ENCODE results near the gene SGCD. TPM values are rescaled to one million over a fixed set of nuclear protein-coding genes. Genes with fewer than 3 reads are reported as not detected.

SGCD gene
- total RNA-seq (ENCODE audit: low replicate concordance) = 4.0 and 8.8 TPM in 2 replicates
- long read RNA-seq, partial matches to known transcripts = 0 of 1 reads
- long read RNA-seq, other reads (novel, unspliced or antisense) = 1 of 1 reads

DNA sequence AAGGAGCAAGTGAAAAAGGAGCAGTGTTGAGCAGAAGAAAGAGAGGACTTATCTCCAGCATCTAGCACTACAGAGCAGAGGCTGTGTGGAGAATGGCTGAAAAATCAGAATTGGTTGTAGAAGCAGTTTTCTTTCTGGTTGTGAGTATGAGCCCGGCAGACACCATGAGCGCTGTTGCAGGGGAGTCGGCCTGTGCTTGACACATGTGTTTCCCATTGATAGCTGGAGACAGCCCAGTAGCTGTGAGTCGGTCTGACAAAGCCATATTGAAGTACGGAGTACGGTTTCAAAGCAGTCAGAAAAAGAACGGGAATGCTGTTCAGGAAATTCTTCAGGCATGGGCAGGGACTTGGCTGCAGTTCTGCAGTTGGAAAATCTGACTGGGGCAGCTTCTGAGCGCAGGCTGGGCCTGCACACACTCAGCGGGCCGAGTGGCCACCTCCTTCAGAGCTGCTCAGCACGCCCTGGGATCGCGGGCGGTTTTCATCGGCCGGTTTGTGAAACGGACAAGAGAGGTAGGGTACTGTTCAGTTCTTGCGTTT is at the start of gene SGCD:
Gene SGCD, plus strand, starts transcription at position 447 of the 542 bp plus-strand sequence.
- H3K27me3 Mint-ChIP-seq = peaks cover 3% of the 10 kb centered on the region
- no peak for DNase-seq (ENCODE audit: extremely low spot score, unreplicated experiment)
- peaks cover 5% of the 10 kb centered on the region for H3K36me3 Mint-ChIP-seq
- TF ChIP-seq, protein P1, sequence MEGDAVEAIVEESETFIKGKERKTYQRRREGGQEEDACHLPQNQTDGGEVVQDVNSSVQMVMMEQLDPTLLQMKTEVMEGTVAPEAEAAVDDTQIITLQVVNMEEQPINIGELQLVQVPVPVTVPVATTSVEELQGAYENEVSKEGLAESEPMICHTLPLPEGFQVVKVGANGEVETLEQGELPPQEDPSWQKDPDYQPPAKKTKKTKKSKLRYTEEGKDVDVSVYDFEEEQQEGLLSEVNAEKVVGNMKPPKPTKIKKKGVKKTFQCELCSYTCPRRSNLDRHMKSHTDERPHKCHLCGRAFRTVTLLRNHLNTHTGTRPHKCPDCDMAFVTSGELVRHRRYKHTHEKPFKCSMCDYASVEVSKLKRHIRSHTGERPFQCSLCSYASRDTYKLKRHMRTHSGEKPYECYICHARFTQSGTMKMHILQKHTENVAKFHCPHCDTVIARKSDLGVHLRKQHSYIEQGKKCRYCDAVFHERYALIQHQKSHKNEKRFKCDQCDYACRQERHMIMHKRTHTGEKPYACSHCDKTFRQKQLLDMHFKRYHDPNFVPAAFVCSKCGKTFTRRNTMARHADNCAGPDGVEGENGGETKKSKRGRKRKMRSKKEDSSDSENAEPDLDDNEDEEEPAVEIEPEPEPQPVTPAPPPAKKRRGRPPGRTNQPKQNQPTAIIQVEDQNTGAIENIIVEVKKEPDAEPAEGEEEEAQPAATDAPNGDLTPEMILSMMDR (conservative IDR thresholded peaks at IDR 0.05) = no peak
- peaks cover 47% of the 10 kb centered on the region for H3K4me1 Mint-ChIP-seq (ENCODE audit: unreplicated experiment)
- peak within 1 kb of the TSS; percentile 85 for H3K4me3 Mint-ChIP-seq
- peak within 1 kb of the TSS; percentile 54 for H3K27ac Mint-ChIP-seq
- no peaks in the 10 kb centered on the region for H3K9me3 Mint-ChIP-seq

DNA sequence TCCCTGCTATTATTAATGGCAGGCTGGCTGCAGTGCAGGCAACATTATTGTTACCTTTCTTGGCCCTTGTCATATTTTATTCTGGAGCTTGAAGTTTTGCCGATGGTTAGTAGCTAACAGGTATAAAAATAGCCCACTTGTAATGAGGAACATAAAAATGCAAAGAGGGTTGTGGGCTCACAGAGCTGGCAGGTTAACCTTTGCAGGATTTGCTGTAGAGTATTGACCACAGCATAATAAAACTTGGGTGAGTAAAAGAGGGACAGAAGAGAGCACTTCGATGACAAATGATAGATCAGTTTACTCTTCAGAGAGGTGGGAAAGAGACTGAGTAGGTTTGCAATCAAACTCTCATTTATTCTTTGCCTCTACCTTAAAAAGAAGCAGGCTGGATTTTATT is 49.7 kb upstream of the SGCD start:
- Mint-ChIP-seq H3K9me3 (no peaks in the 10 kb centered on the region), H3K27ac (no peak overlapping the region), H3K36me3 (no peaks in the 10 kb centered on the region), H3K4me1 (ENCODE audit: unreplicated experiment) (no peaks in the 10 kb centered on the region), H3K27me3 (no peaks in the 10 kb centered on the region), H3K4me3 (no peak overlapping the region)
- TF ChIP-seq, protein P1 (conservative IDR thresholded peaks at IDR 0.05) = no peak
- DNase-seq (ENCODE audit: extremely low spot score, unreplicated experiment) = no peak

DNA sequence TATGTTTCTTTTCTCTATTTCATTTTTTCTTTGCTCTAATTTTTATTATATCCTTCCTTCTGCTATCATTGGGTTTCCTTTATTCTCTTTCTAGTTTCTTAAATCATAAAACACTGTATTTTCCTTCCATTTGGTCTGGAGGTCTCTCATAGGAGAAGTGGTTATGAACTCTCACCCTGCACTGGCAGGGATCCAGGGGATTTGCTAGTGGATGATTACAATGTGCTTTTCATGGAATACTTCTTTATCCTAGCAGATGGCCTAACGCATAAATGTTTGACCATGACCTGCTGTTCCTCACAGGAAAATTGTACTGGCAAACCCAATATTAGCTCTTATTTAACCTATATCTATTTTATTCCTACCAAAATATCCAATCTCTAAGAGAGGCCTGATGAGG is 31.5 kb upstream of the SGCD start:
- H3K27ac Mint-ChIP-seq = no peak overlapping the region
- DNase-seq (ENCODE audit: extremely low spot score, unreplicated experiment) = no peak
- H3K9me3 Mint-ChIP-seq = no peaks in the 10 kb centered on the region
- H3K4me1 Mint-ChIP-seq (ENCODE audit: unreplicated experiment) = no peaks in the 10 kb centered on the region
- H3K4me3 Mint-ChIP-seq = no peak overlapping the region
- H3K27me3 Mint-ChIP-seq = no peaks in the 10 kb centered on the region
- no peaks in the 10 kb centered on the region for H3K36me3 Mint-ChIP-seq
- TF ChIP-seq, protein P1 (conservative IDR thresholded peaks at IDR 0.05) = no peak

DNA sequence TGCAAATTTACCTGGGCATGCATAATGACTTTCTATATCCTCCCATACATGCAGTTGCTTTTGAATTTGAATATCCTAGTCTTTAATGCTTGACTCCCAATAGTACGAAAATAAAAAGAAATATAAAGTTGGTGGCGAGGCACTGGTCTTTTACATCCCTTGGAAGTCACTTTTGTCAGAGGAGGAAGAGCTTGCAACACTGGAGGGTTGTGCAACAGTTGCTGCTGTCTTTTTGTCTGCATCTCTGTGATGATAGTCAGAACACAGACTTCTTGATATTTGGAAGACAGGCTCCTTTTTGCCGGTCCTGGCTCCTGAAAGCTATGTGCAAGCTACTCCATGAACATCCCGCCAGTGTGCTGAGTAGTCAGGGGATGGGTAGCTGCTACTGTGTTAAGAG is 16.8 kb upstream of the SGCD start:
- H3K4me3 Mint-ChIP-seq = no peak overlapping the region

DNA sequence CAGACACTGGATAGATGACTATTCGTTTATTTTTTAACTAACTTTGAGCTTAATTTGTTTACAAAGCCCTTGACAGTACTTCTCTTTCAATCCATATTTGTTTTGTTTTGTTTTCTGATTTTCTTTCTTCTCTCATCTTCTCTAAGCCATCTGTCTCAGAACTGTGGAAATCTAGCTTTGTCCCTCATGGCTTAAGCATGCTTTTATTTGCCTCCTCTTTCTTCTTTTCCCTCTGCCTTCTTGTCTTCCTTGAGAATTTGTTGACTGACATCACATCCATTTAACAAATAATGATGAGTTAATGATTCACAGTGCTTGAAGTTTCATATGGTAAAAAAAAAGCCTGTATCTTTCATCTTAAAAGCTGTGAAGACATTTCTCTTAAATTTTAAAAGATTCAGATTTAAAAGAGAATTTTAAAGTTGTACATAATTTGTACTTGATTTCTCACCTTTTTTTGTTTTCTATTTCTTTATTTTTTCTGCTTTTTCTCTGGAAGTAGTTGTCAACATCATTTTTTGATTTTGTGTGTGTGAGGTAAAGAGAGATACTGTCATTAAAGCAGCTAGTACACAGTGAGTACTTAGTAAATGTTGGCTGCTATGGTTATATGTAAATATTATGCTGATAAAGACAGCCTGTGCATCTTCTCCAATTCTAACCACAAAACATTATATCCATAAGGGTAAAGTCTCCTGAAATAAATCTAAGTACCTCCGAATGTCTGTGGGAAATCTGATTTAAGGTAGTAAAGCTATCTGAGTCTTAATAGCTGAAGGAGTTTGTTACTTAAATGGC is 13.9 kb upstream of the SGCD start:
- TF ChIP-seq, protein P1 (conservative IDR thresholded peaks at IDR 0.05) = no peak
- Mint-ChIP-seq H3K27ac (no peak overlapping the region), H3K36me3 (no peaks in the 10 kb centered on the region), H3K4me1 (ENCODE audit: unreplicated experiment) (no peaks in the 10 kb centered on the region), H3K27me3 (no peaks in the 10 kb centered on the region), H3K4me3 (no peak overlapping the region), H3K9me3 (peaks cover 7% of the 10 kb centered on the region)
- DNase-seq (ENCODE audit: extremely low spot score, unreplicated experiment) = no peak

More for the DNA sequence above, 16.8 kb upstream of the SGCD start:
- Mint-ChIP-seq H3K4me1 (ENCODE audit: unreplicated experiment) (no peaks in the 10 kb centered on the region), H3K27me3 (no peaks in the 10 kb centered on the region), H3K27ac (no peak overlapping the region), H3K9me3 (peaks cover 10% of the 10 kb centered on the region), H3K36me3 (no peaks in the 10 kb centered on the region)
- TF ChIP-seq, protein P1 (conservative IDR thresholded peaks at IDR 0.05) = no peak
- no peak for DNase-seq (ENCODE audit: extremely low spot score, unreplicated experiment)

All from type B pancreatic cell (in vitro differentiated cells).